A549 (cell line): ENCODE measurements around the gene GNAT2. TPM values are rescaled to one million over a fixed set of nuclear protein-coding genes. Genes with fewer than 3 reads are reported as not detected.
A peak's percentile ranks its signal among the peaks of the same experiment; 100 is the strongest.

ENCODE experiments used
- ATAC-seq, 2 experiments: fragments of 200-7000 bp in 1 of 2; fragments of >200 bp in 1 of 2; cut with Nextera tagmentation in 1 of 2; cut with Tn5 transposase in 1 of 2; 3 replicates each; pipeline versions ENCODE4 v1.8.0 to v1.9.1; 2018 to 2020; ENCODE audit warnings: mild to moderate bottlenecking in 1 of 2, moderate library complexity in 1 of 2
- CTCF ChIA-PET: fragments of 300-600 bp; sonication (Branson Sonifier 250); formaldehyde crosslinking; extraction: SDS; loops from one replicate; lab custom pipeline; 2021; ENCODE audit warnings: antibody characterized with exemption, inconsistent platforms; lab: Yijun Ruan, JAX
- POLR2A ChIA-PET: fragments of 350-600 bp; formaldehyde crosslinking; extraction: SDS; loops from one replicate; lab custom pipeline; 2021; ENCODE audit warnings: antibody characterized with exemption, inconsistent platforms; lab: Yijun Ruan, JAX
- DNase-seq, 2 experiments: peaks; one replicate each; pipeline versions ENCODE4 v3.0.0 to v3.0.0-alpha.2; 2011 to 2016; ENCODE audit warnings: low read depth in 1 of 2, low spot score in 1 of 2
- FAIRE-seq: peaks from 2 replicates; lab custom pipeline; 2011; peaks lifted over from hg19 to GRCh38; lab: Jason Lieb, UNC
- H3K27ac ChIP-seq, 2 experiments: fragments of >200 bp; sonication (Bioruptor Twin); formaldehyde crosslinking; 3 replicates each; pipeline ENCODE4 v1.5.1; 2016 to 2017
- H3K4me1 ChIP-seq: fragments of >200 bp; sonication (Bioruptor Twin); formaldehyde crosslinking; 3 replicates; pipeline ENCODE4 v1.6.1; 2016
- H3K4me2 ChIP-seq: fragments of >200 bp; sonication (Bioruptor Twin); formaldehyde crosslinking; 3 replicates; pipeline ENCODE4 v1.6.1; 2016
- H3K4me3 ChIP-seq: fragments of >200 bp; sonication (Bioruptor Twin); formaldehyde crosslinking; 3 replicates; pipeline ENCODE4 v1.5.1; 2016
- H3K9me3 ChIP-seq: fragments of >200 bp; sonication (Bioruptor Twin); formaldehyde crosslinking; 3 replicates; pipeline ENCODE4 v1.6.1; 2016
- ATOH8 ChIP-seq: fragments of 250-450 bp; sonication (Bioruptor Pico); IDR thresholded peaks from 2 replicates; pipeline ENCODE4 v1.5.0; 2020; ENCODE audit warnings: low read depth, mild to moderate bottlenecking, moderate library complexity
- CTCF ChIP-seq: fragments of >200 bp; sonication (Bioruptor Twin); formaldehyde crosslinking; IDR thresholded peaks from 3 replicates; pipeline ENCODE4 v1.5.1; 2016
- EHMT2 ChIP-seq: fragments of 200-600 bp; sonication (generic); IDR thresholded peaks from 2 replicates; pipeline ENCODE4 v1.6.1; 2016; ENCODE audit warnings: antibody characterized with exemption, low read depth, mild to moderate bottlenecking, moderate library complexity
- ELK1 ChIP-seq: fragments of 150-350 bp; IDR thresholded peaks from 2 replicates; pipeline ENCODE4 v1.6.1; 2014; ENCODE audit warnings: low read depth, mild to moderate bottlenecking, low read length
- EP300 ChIP-seq, 2 experiments: fragments of >200 bp; sonication (Bioruptor Twin); formaldehyde crosslinking; IDR thresholded peaks; 2 replicates in 1 of 2; 3 replicates in 1 of 2; pipeline ENCODE4 v1.6.1; 2016 to 2017
- ESRRA ChIP-seq: fragments of 150-350 bp; IDR thresholded peaks from 2 replicates; pipeline ENCODE4 v1.6.1; 2014; ENCODE audit warnings: mild to moderate bottlenecking, low read length, borderline replicate concordance
- FOSB ChIP-seq: fragments of 250-450 bp; sonication (Bioruptor Pico); IDR thresholded peaks from 2 replicates; pipeline ENCODE4 v1.5.0; 2020; ENCODE audit warnings: mild to moderate bottlenecking, moderate library complexity
- FOSL2 ChIP-seq, 2 experiments: fragments of 450-650 bp in 1 of 2; fragments of >200 bp in 1 of 2; sonication (Bioruptor Twin) in 1 of 2; formaldehyde crosslinking; IDR thresholded peaks; 2 replicates each; pipeline versions ENCODE4 v1.5.0 to v1.6.1; 2016 to 2020; ENCODE audit warnings: mild to moderate bottlenecking in 1 of 2, moderate library complexity in 1 of 2
- FOXS1 ChIP-seq: fragments of 250-450 bp; sonication (Bioruptor Pico); IDR thresholded peaks from 2 replicates; pipeline ENCODE4 v1.5.0; 2020; ENCODE audit warnings: mild to moderate bottlenecking, moderate library complexity
- HMGXB4 ChIP-seq: fragments of 250-450 bp; sonication (Bioruptor Pico); IDR thresholded peaks from 2 replicates; pipeline ENCODE4 v1.5.0; 2021; ENCODE audit warnings: mild to moderate bottlenecking, moderate library complexity, borderline replicate concordance
- KDM1A ChIP-seq: fragments of 200-600 bp; sonication (generic); IDR thresholded peaks from 2 replicates; pipeline ENCODE4 v1.6.1; 2016; ENCODE audit warnings: low read depth, mild to moderate bottlenecking
- KDM5A ChIP-seq: fragments of 200-600 bp; sonication (generic); IDR thresholded peaks from 2 replicates; pipeline ENCODE4 v1.6.1; 2016; ENCODE audit warnings: antibody characterized with exemption, mild to moderate bottlenecking
- NFE2L2 ChIP-seq: fragments of 150-350 bp; conservative IDR thresholded peaks from 2 replicates; pipeline ENCODE4 v1.6.1; 2014; ENCODE audit warnings: low read length
- NPAS2 ChIP-seq: fragments of 250-450 bp; sonication (Bioruptor Pico); IDR thresholded peaks from 2 replicates; pipeline ENCODE4 v1.8.0; 2022; ENCODE audit warnings: mild to moderate bottlenecking, moderate library complexity, borderline replicate concordance
- POLR2AphosphoS2 ChIP-seq: conservative IDR thresholded peaks from 2 replicates; pipeline ENCODE4 v1.6.1; 2012; ENCODE audit warnings: low read length, improper control_type of control experiment, inconsistent platforms
- REST ChIP-seq: fragments of 200-600 bp; sonication (generic); IDR thresholded peaks from 2 replicates; pipeline ENCODE4 v1.6.1; 2016; ENCODE audit warnings: antibody characterized with exemption, mild to moderate bottlenecking, moderate library complexity
- SMC3 ChIP-seq: fragments of >200 bp; sonication (Bioruptor Twin); formaldehyde crosslinking; IDR thresholded peaks from 3 replicates; pipeline ENCODE4 v1.6.1; 2018; ENCODE audit warnings: inconsistent platforms
- ZFP36 ChIP-seq: fragments of 450-650 bp; IDR thresholded peaks from 2 replicates; pipeline ENCODE4 v1.6.1; 2014; ENCODE audit warnings: borderline replicate concordance; ENCODE audit not compliant: partially characterized antibody
- WGBS: methylation state at CpG from one replicate; pipeline ENCODE4 v1.1.6; 2017; ENCODE audit errors: missing lambda C conversion rate; 5-methylcytosine and 5-hydroxymethylcytosine counted together
- polyA plus RNA-seq, 4 experiments: library from polyadenylated mRNA; depleted of rRNA in 3 of 4; stranded (reverse); fragments of >200 nt; fragmentation: RNase III in 1 of 4; extraction: RNeasy Plus Mini Kit Qiagen cat#74134 plus additional on column Dnase treatment in 1 of 4; gene quantifications; 2 replicates in 3 of 4; 3 replicates in 1 of 4; pipeline ENCODE4 v1.2.3, GENCODE V29; 2011 to 2017

Gene GNAT2
- polyA plus RNA-seq, 2 of the 4 experiments (the other 2 are of a cell fraction), result 0.16 to 0.25 TPM

GRCh38 chr1:109668123-109668775 is 48.8 kb upstream of the GNAT2 start:
- 88% methylated on average over 10 of the region's 26 CpGs for WGBS
- ChIA-PET CTCF (interaction anchor here (0.5 to 1.6 kb wide), 3 partner anchors 11 to 136 kb away, joined by 3 to 4 read pairs (median 4); no protein-coding TSS in a partner anchor), POLR2A (no interaction called here)
- Histone ChIP-seq H3K9me3 (no peaks in the 10 kb centered on the region), H3K4me2 (peak overlapping the region; percentile 39), H3K4me3 (no peak overlapping the region; the same call in 2 of the 3 replicates), H3K27ac (no peak overlapping the region), H3K4me1 (peaks cover 4% of the 10 kb centered on the region; the same call in 1 of the 3 replicates)
- peak in 1 of 2 experiments; percentile 12; a peak in 3 of 6 replicates for ATAC-seq
- no peak for FAIRE-seq
- TF ChIP-seq KDM5A, result no peak
- TF ChIP-seq ATOH8 (CRISPR knock-in tag), result no peak
- TF ChIP-seq ZFP36, result no peak
- TF ChIP-seq FOSL2 (IDR thresholded peaks at IDR 0.05), result no peak
- no peak for TF ChIP-seq FOSL2 (CRISPR knock-in tag; IDR thresholded peaks at IDR 0.05)
- TF ChIP-seq REST, result no peak
- no peak for TF ChIP-seq NPAS2
- no peak for TF ChIP-seq KDM1A
- no peak for TF ChIP-seq POLR2AphosphoS2
- TF ChIP-seq NFE2L2, result no peak
- no peak for TF ChIP-seq FOSB (CRISPR knock-in tag)
- TF ChIP-seq EP300 (IDR thresholded peaks at IDR 0.05), result no peak
- no peak for TF ChIP-seq EHMT2
- no peak for TF ChIP-seq FOXS1 (CRISPR knock-in tag)
- no peak for TF ChIP-seq ELK1
- TF ChIP-seq, all 56 proteins: peak for 0
- no peak for DNase-seq

GRCh38 chr1:109667452-109668122 is 48.2 kb upstream of the GNAT2 start, which contains the start of gene GSTM2:
GSTM2 (plus strand) TSS chr1:109668057; CDS start chr1:109668116, 59 bp downstream.
- no peaks in the 10 kb centered on the region for H3K9me3 ChIP-seq
- ChIA-PET POLR2A (no interaction called here), CTCF (interaction anchor here (1.5 to 1.6 kb wide), 3 partner anchors 10 to 317 kb away, joined by 3 to 4 read pairs (median 4); partner anchors contain the start of gene AHCYL1)
- H3K4me1 ChIP-seq, result peaks cover 4% of the 10 kb centered on the region; the same call in 1 of the 3 replicates
- DNase-seq, result peak in 1 of 2 experiments; percentile 39
- TF ChIP-seq ZFP36, result no peak
- no peak for TF ChIP-seq ELK1
- TF ChIP-seq FOSL2 (IDR thresholded peaks at IDR 0.05), result no peak
- TF ChIP-seq FOSL2 (CRISPR knock-in tag; IDR thresholded peaks at IDR 0.05), result no peak
- no peak for TF ChIP-seq HMGXB4 (CRISPR knock-in tag)
- no peak for TF ChIP-seq SMC3
- TF ChIP-seq ESRRA, result no peak
- TF ChIP-seq CTCF, result no peak
- no peak for FAIRE-seq
- H3K4me3 ChIP-seq, result no peak within 1 kb of the TSS; the same call in 2 of the 3 replicates
- ATAC-seq, result peak; percentile 90 to 100
- 47% methylated on average over 8 of the region's 22 CpGs for WGBS
- no peak within 1 kb of the TSS for H3K27ac ChIP-seq
- H3K4me2 ChIP-seq, result peak within 1 kb of the TSS; percentile 39
